Ecto neural progenitor cell (in vitro differentiated cells): ENCODE results near the gene ZAP70.

Experiments
- DNase-seq: peaks from one replicate; pipeline ENCODE4 v3.0.0-alpha.2; 2018; ENCODE audit warnings: low spot score

ZAP70 gene

DNA sequence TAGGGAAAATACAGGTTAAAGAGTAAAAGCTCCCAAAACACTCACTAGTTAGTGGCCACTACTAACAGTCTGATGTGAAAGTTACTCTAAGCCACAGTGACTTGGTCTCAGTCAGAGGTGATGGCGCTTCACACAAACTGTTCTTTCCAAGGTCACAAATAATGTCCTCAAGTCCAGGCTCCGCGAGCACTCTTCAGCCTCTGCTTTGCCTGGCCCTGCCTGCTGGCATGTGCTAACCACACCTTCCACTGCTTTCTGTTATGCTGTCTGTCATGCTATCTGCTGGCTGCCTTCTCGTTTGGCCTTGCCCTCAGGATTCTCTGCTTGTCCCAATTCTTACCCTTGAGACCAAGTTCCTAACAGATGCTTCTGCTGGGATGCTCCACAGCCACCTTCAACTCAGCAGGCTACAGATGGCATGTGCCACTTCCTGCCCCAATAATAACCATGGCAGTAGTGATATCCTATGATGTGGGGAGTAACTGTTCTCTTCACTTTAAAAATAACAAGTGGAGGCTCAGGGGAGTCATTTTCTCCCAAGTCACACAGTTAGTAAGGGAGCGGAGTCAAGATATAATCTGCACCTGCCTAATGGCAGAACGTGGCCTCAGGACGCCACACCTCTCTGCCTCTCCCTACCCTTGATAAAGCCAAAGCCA is 75.7 kb downstream of the ZAP70 start:
- DNase-seq, result no peak
